ENCODE measurements around the gene IL18. TPM values are rescaled to one million over a fixed set of nuclear protein-coding genes. Genes with fewer than 3 reads are reported as not detected.

IL18 gene
- total RNA-seq, 2 experiments from 2014 or later = 0.45 to 0.75 TPM

GRCh38 chr11:112179601-112180000 is 15.7 kb upstream of the IL18 start:
- DNase-seq (no peak), ATAC-seq (ENCODE audit: low read depth) (no peak)
- Mint-ChIP-seq H3K27me3 (peaks cover 29% of the 10 kb centered on the region), H3K9me3 (no peaks in the 10 kb centered on the region), H3K4me1 (peaks cover 10% of the 10 kb centered on the region), H3K36me3 (no peaks in the 10 kb centered on the region), H3K4me3 (no peak overlapping the region), H3K27ac (no peak overlapping the region)
- POLR2A ChIA-PET = no interaction called here

GRCh38 chr11:112178936-112179335 is 15.0 kb upstream of the IL18 start:
- no peaks in the 10 kb centered on the region for H3K36me3 Mint-ChIP-seq
- H3K4me1 Mint-ChIP-seq = peaks cover 12% of the 10 kb centered on the region
- DNase-seq (no peak), ATAC-seq (ENCODE audit: low read depth) (no peak)
- H3K27me3 Mint-ChIP-seq = peaks cover 31% of the 10 kb centered on the region
- POLR2A ChIA-PET = no interaction called here
- H3K27ac Mint-ChIP-seq = no peak overlapping the region
- H3K9me3 Mint-ChIP-seq = no peaks in the 10 kb centered on the region
- no peak overlapping the region for H3K4me3 Mint-ChIP-seq

GRCh38 chr11:112178428-112178827 is 14.5 kb upstream of the IL18 start:
- POLR2A ChIA-PET = no interaction called here

GRCh38 chr11:112177589-112177988 is 13.7 kb upstream of the IL18 start:
- no peaks in the 10 kb centered on the region for H3K9me3 Mint-ChIP-seq
- no peak overlapping the region for H3K4me3 Mint-ChIP-seq
- peaks cover 12% of the 10 kb centered on the region for H3K4me1 Mint-ChIP-seq
- peaks cover 34% of the 10 kb centered on the region for H3K27me3 Mint-ChIP-seq
- no peak overlapping the region for H3K27ac Mint-ChIP-seq
- ATAC-seq (ENCODE audit: low read depth) (no peak), DNase-seq (no peak)
- POLR2A ChIA-PET = no interaction called here
- H3K36me3 Mint-ChIP-seq = no peaks in the 10 kb centered on the region

More at GRCh38 chr11:112178428-112178827, 14.5 kb upstream of the IL18 start:
- H3K9me3 Mint-ChIP-seq = no peaks in the 10 kb centered on the region
- no peak overlapping the region for H3K4me3 Mint-ChIP-seq
- no peak overlapping the region for H3K27ac Mint-ChIP-seq
- peaks cover 34% of the 10 kb centered on the region for H3K27me3 Mint-ChIP-seq
- DNase-seq (no peak), ATAC-seq (ENCODE audit: low read depth) (no peak)
- no peaks in the 10 kb centered on the region for H3K36me3 Mint-ChIP-seq
- peaks cover 12% of the 10 kb centered on the region for H3K4me1 Mint-ChIP-seq

GRCh38 chr11:112176077-112176476 is 12.2 kb upstream of the IL18 start:
- H3K36me3 Mint-ChIP-seq = no peaks in the 10 kb centered on the region
- peaks cover 34% of the 10 kb centered on the region for H3K27me3 Mint-ChIP-seq
- DNase-seq (no peak), ATAC-seq (ENCODE audit: low read depth) (no peak)
- H3K4me1 Mint-ChIP-seq = peaks cover 12% of the 10 kb centered on the region
- H3K4me3 Mint-ChIP-seq = no peak overlapping the region
- POLR2A ChIA-PET = no interaction called here
- no peaks in the 10 kb centered on the region for H3K9me3 Mint-ChIP-seq
- H3K27ac Mint-ChIP-seq = no peak overlapping the region

- Mint-ChIP-seq H3K36me3 (no peaks in the 10 kb centered on the region), H3K4me1 (peaks cover 12% of the 10 kb centered on the region), H3K4me3 (peak overlapping the region; percentile 70), H3K27me3 (peaks cover 31% of the 10 kb centered on the region), H3K9me3 (no peaks in the 10 kb centered on the region), H3K27ac (no peak overlapping the region)
- ATAC-seq (ENCODE audit: low read depth) = no peak
- DNase-seq = no peak
- POLR2A ChIA-PET = no interaction called here
These were observed 11.7 kb upstream of the IL18 start for GRCh38 chr11:112175599-112175952.

GRCh38 chr11:112174789-112175598 is 11.1 kb upstream of the IL18 start, which contains the start of gene BCO2:
Gene BCO2, plus strand, starts transcription at chr11:112175512. Its CDS starts 90 bp downstream, at chr11:112175602.
- no peaks in the 10 kb centered on the region for H3K9me3 Mint-ChIP-seq
- POLR2A ChIA-PET = no interaction called here
- H3K4me3 Mint-ChIP-seq = peak within 1 kb of the TSS; percentile 70
- peak; percentile 50 for ATAC-seq (ENCODE audit: low read depth)
- peaks cover 31% of the 10 kb centered on the region for H3K27me3 Mint-ChIP-seq
- H3K4me1 Mint-ChIP-seq = peaks cover 12% of the 10 kb centered on the region
- DNase-seq = peak; percentile 32
- no peak within 1 kb of the TSS for H3K27ac Mint-ChIP-seq
- H3K36me3 Mint-ChIP-seq = no peaks in the 10 kb centered on the region

GRCh38 chr11:112173152-112173551 is 9.3 kb upstream of the IL18 start:
- no peak for DNase-seq
- peaks cover 20% of the 10 kb centered on the region for H3K27me3 Mint-ChIP-seq
- no peaks in the 10 kb centered on the region for H3K9me3 Mint-ChIP-seq
- no peak for ATAC-seq (ENCODE audit: low read depth)
- no peak overlapping the region for H3K27ac Mint-ChIP-seq
- no peak overlapping the region for H3K4me3 Mint-ChIP-seq
- H3K4me1 Mint-ChIP-seq = peaks cover 7% of the 10 kb centered on the region
- no peaks in the 10 kb centered on the region for H3K36me3 Mint-ChIP-seq
- POLR2A ChIA-PET = no interaction called here

- ATAC-seq (ENCODE audit: low read depth) = no peak
- Mint-ChIP-seq H3K27ac (no peak overlapping the region), H3K4me1 (peaks cover 7% of the 10 kb centered on the region), H3K36me3 (no peaks in the 10 kb centered on the region), H3K27me3 (peaks cover 18% of the 10 kb centered on the region), H3K4me3 (no peak overlapping the region), H3K9me3 (no peaks in the 10 kb centered on the region)
- POLR2A ChIA-PET = no interaction called here
- no peak for DNase-seq
These were observed 8.6 kb upstream of the IL18 start for GRCh38 chr11:112172362-112172994.

- no peak within 1 kb of the TSS for H3K27ac Mint-ChIP-seq
- ATAC-seq (ENCODE audit: low read depth) (no peak), DNase-seq (no peak)
- H3K27me3 Mint-ChIP-seq = peaks cover 13% of the 10 kb centered on the region
- POLR2A ChIA-PET = no interaction called here
- H3K4me3 Mint-ChIP-seq = no peak within 1 kb of the TSS
- H3K4me1 Mint-ChIP-seq = peaks cover 1% of the 10 kb centered on the region
- no peaks in the 10 kb centered on the region for H3K9me3 Mint-ChIP-seq
- H3K36me3 Mint-ChIP-seq = no peaks in the 10 kb centered on the region
These were observed 3.3 kb upstream of the IL18 start, which contains the start of gene TEX12 for GRCh38 chr11:112167145-112167544. Gene TEX12, plus strand, starts transcription at chr11:112167372. Its CDS starts 1,897 bp downstream, at chr11:112169269.

GRCh38 chr11:112166562-112166961 is 2.7 kb upstream of the IL18 start:
- H3K4me1 Mint-ChIP-seq = peaks cover 1% of the 10 kb centered on the region
- POLR2A ChIA-PET = no interaction called here
- H3K4me3 Mint-ChIP-seq = no peak overlapping the region
- peaks cover 17% of the 10 kb centered on the region for H3K27me3 Mint-ChIP-seq
- DNase-seq (no peak), ATAC-seq (ENCODE audit: low read depth) (no peak)
- no peaks in the 10 kb centered on the region for H3K9me3 Mint-ChIP-seq
- H3K27ac Mint-ChIP-seq = no peak overlapping the region
- H3K36me3 Mint-ChIP-seq = no peaks in the 10 kb centered on the region

GRCh38 chr11:112165049-112165448 is 1.2 kb upstream of the IL18 start:
- ATAC-seq (ENCODE audit: low read depth) (no peak), DNase-seq (no peak)
- no peak overlapping the region for H3K4me3 Mint-ChIP-seq
- peaks cover 1% of the 10 kb centered on the region for H3K4me1 Mint-ChIP-seq
- POLR2A ChIA-PET = no interaction called here
- H3K9me3 Mint-ChIP-seq = no peaks in the 10 kb centered on the region
- no peak overlapping the region for H3K27ac Mint-ChIP-seq
- H3K36me3 Mint-ChIP-seq = no peaks in the 10 kb centered on the region
- H3K27me3 Mint-ChIP-seq = peaks cover 17% of the 10 kb centered on the region

- no peak overlapping the region for H3K4me3 Mint-ChIP-seq
- ATAC-seq (ENCODE audit: low read depth) (no peak), DNase-seq (no peak)
- H3K36me3 Mint-ChIP-seq = no peaks in the 10 kb centered on the region
- H3K27me3 Mint-ChIP-seq = peaks cover 17% of the 10 kb centered on the region
- no peak overlapping the region for H3K27ac Mint-ChIP-seq
- peaks cover 1% of the 10 kb centered on the region for H3K4me1 Mint-ChIP-seq
- POLR2A ChIA-PET = no interaction called here
- no peaks in the 10 kb centered on the region for H3K9me3 Mint-ChIP-seq
These were observed 940 bp downstream of the IL18 start for GRCh38 chr11:112162761-112163546.

All from activated naive CD8-positive, alpha-beta T cell treated with anti-CD3 and anti-CD28 coated beads, Interleukin-2, amount 10 ng/mL, durations not matched to agents 7 days and 5 days (primary cell).